ENCODE data around the gene PLPPR1. TPM values are rescaled to one million over a fixed set of nuclear protein-coding genes. Genes with fewer than 3 reads are reported as not detected.

PLPPR1 gene
- total and polyA plus RNA-seq, 4 donors = 1.2 to 26.3 (median 2.4) TPM

DNA sequence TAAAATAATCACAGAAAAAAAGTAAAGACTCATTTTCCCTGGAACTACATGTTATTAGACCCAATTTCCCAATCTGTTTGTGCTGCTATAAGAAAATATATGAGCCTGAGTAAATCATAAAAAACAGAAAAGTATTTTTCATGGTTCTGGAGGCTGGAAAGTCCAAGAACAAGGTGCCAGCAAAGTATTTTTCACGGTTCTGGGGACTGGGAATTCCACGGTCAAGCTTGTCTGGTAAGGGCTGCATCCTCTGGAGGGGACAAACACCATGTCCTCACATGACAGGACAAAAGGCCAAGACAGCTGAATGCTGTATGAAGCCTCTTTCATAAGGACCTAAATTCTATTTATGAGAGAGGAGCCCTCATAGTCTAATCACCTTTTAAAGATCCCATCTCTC lies 172.3 kb downstream of the PLPPR1 start:
- TF ChIP-seq FOXA2 (IDR thresholded peaks at IDR 0.05) = no peak
- TF ChIP-seq, protein P1, sequence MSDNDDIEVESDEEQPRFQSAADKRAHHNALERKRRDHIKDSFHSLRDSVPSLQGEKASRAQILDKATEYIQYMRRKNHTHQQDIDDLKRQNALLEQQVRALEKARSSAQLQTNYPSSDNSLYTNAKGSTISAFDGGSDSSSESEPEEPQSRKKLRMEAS (IDR thresholded peaks at IDR 0.05) = no peak
- TF ChIP-seq RAD21 (IDR thresholded peaks at IDR 0.05) = no peak
- TF ChIP-seq, protein P2, sequence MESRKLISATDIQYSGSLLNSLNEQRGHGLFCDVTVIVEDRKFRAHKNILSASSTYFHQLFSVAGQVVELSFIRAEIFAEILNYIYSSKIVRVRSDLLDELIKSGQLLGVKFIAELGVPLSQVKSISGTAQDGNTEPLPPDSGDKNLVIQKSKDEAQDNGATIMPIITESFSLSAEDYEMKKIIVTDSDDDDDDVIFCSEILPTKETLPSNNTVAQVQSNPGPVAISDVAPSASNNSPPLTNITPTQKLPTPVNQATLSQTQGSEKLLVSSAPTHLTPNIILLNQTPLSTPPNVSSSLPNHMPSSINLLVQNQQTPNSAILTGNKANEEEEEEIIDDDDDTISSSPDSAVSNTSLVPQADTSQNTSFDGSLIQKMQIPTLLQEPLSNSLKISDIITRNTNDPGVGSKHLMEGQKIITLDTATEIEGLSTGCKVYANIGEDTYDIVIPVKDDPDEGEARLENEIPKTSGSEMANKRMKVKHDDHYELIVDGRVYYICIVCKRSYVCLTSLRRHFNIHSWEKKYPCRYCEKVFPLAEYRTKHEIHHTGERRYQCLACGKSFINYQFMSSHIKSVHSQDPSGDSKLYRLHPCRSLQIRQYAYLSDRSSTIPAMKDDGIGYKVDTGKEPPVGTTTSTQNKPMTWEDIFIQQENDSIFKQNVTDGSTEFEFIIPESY (IDR thresholded peaks at IDR 0.05) = no peak
- TF ChIP-seq, protein P3, sequence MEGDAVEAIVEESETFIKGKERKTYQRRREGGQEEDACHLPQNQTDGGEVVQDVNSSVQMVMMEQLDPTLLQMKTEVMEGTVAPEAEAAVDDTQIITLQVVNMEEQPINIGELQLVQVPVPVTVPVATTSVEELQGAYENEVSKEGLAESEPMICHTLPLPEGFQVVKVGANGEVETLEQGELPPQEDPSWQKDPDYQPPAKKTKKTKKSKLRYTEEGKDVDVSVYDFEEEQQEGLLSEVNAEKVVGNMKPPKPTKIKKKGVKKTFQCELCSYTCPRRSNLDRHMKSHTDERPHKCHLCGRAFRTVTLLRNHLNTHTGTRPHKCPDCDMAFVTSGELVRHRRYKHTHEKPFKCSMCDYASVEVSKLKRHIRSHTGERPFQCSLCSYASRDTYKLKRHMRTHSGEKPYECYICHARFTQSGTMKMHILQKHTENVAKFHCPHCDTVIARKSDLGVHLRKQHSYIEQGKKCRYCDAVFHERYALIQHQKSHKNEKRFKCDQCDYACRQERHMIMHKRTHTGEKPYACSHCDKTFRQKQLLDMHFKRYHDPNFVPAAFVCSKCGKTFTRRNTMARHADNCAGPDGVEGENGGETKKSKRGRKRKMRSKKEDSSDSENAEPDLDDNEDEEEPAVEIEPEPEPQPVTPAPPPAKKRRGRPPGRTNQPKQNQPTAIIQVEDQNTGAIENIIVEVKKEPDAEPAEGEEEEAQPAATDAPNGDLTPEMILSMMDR (IDR thresholded peaks at IDR 0.05; ENCODE audit: low read depth, low read length, missing input control) = no peak
- no peak for TF ChIP-seq HNF4G (IDR thresholded peaks at IDR 0.05)
- TF ChIP-seq, protein P4, sequence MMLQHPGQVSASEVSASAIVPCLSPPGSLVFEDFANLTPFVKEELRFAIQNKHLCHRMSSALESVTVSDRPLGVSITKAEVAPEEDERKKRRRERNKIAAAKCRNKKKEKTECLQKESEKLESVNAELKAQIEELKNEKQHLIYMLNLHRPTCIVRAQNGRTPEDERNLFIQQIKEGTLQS (IDR thresholded peaks at IDR 0.05) = no peak
- no peak for TF ChIP-seq TAF1 (conservative IDR thresholded peaks at IDR 0.05)
- TF ChIP-seq YY1 (IDR thresholded peaks at IDR 0.05) = no peak
- no peak for TF ChIP-seq HNF4A (conservative IDR thresholded peaks at IDR 0.05)
- no peak for TF ChIP-seq EGR1 (IDR thresholded peaks at IDR 0.05; ENCODE audit: low read depth in 2 of 2)
- no peak for TF ChIP-seq NR2F2 (IDR thresholded peaks at IDR 0.05)
- no peak for TF ChIP-seq JUND (IDR thresholded peaks at IDR 0.05)
- no peak for TF ChIP-seq GABPA (IDR thresholded peaks at IDR 0.05 in 1 of 2, conservative IDR thresholded peaks at IDR 0.05 in 1 of 2)
- no peak for TF ChIP-seq RXRA (IDR thresholded peaks at IDR 0.05)
- TF ChIP-seq, protein P5, sequence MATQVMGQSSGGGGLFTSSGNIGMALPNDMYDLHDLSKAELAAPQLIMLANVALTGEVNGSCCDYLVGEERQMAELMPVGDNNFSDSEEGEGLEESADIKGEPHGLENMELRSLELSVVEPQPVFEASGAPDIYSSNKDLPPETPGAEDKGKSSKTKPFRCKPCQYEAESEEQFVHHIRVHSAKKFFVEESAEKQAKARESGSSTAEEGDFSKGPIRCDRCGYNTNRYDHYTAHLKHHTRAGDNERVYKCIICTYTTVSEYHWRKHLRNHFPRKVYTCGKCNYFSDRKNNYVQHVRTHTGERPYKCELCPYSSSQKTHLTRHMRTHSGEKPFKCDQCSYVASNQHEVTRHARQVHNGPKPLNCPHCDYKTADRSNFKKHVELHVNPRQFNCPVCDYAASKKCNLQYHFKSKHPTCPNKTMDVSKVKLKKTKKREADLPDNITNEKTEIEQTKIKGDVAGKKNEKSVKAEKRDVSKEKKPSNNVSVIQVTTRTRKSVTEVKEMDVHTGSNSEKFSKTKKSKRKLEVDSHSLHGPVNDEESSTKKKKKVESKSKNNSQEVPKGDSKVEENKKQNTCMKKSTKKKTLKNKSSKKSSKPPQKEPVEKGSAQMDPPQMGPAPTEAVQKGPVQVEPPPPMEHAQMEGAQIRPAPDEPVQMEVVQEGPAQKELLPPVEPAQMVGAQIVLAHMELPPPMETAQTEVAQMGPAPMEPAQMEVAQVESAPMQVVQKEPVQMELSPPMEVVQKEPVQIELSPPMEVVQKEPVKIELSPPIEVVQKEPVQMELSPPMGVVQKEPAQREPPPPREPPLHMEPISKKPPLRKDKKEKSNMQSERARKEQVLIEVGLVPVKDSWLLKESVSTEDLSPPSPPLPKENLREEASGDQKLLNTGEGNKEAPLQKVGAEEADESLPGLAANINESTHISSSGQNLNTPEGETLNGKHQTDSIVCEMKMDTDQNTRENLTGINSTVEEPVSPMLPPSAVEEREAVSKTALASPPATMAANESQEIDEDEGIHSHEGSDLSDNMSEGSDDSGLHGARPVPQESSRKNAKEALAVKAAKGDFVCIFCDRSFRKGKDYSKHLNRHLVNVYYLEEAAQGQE (IDR thresholded peaks at IDR 0.05) = no peak
- no peak for TF ChIP-seq SP1 (IDR thresholded peaks at IDR 0.05)
- TF ChIP-seq FOXA1 (IDR thresholded peaks at IDR 0.05) = no peak
- Histone ChIP-seq H3K4me3 (ENCODE audit: low read depth in 1 of 3, low read length in 3 of 3) (no peak overlapping the region), H3K27me3 (ENCODE audit: control insufficient read depth in 4 of 4, insufficient read depth in 4 of 4, low read length in 3 of 4) (no peaks in the 10 kb centered on the region), H3K9me3 (ENCODE audit: control insufficient read depth in 4 of 4, low read length in 3 of 4) (no peaks in the 10 kb centered on the region), H3K36me3 (ENCODE audit: control insufficient read depth in 4 of 4, insufficient read depth in 3 of 4, low read depth in 1 of 4, low read length in 3 of 4) (no peaks in the 10 kb centered on the region), H3K9ac (ENCODE audit: low read depth in 1 of 2, low read length in 2 of 2) (no peak overlapping the region), H3K27ac (ENCODE audit: low read depth in 1 of 2, low read length in 2 of 2) (peak overlapping the region; percentile 90 to 92), H3K4me1 (ENCODE audit: control insufficient read depth in 4 of 4, insufficient read depth in 4 of 4, low read length in 3 of 4) (peaks cover 3 to 22% (median 7%) of the 10 kb centered on the region in 4 donors)
- no peak for DNase-seq (ENCODE audit: low spot score)
- 86% methylated on average over 2 of the region's 2 CpGs for WGBS
